ENCODE data around the gene RNASEL. TPM values are rescaled to one million over a fixed set of nuclear protein-coding genes. Genes with fewer than 3 reads are reported as not detected.
"Not testable (repeated sequence)": the region's sequence is repeated elsewhere in the genome, so short reads cannot be mapped to it uniquely, and the experiment has no call there.

RNASEL gene
- total and polyA plus RNA-seq, 2 of the 4 experiments (the other 2 are of a cell fraction), result 2.5 to 6.5 TPM

DNA sequence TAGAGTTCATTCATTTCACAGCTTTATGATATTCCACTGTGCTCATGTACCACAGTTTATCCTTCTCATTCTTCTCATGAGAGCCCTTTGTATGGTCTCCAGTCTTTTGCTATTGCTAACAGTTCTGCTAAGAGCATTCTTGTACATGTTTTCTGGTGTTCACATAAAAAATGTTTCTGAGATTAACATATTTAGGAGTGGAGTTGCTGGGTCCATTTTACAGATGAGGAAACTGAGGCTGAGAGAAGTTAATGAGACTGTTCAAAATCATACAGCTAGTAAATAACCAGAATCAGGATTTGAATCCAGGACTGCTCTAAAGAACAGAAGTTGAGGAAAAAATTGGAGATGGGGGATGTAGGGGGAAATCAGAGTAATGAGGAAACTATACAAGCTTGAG is 44.0 kb upstream of the RNASEL start:
- ATAC-seq (ENCODE audit: low read depth), result no peak
- dilution Hi-C loops (cut with HindIII; ENCODE audit: low sequenced_read_pairs, unreplicated experiment), result no loop called here
- CTCF ChIA-PET, result no interaction called here

DNA sequence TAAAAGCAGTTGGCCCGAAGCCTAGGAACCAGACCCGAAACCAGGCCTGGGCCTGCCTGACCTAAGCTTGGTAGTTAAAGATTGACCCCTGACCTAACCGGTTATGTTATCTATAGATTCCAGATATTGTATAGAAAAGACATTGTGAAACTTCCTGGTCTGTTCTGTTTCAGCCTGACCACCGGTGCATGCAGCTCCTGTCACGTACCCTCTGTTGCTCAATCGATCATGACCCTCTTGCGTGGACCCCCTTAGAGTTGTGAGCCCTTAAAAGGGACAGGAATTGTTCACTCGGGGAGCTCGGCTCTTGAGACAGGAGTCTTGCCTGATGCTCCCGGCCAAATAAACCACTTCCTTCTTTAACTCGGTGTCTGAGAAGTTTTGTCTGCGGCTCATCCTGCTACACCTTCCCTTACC is 43.4 kb upstream of the RNASEL start:
- H2AK5ac ChIP-seq (ENCODE audit: low read depth, low read length); H4K8ac ChIP-seq (ENCODE audit: low read depth in 2 of 2, low read length in 2 of 2); H3K18ac ChIP-seq (ENCODE audit: low read depth, low read length); POLR2A ChIA-PET (ENCODE audit: unreplicated experiment); H3K4me3 ChIP-seq (ENCODE audit: insufficient read depth, low read depth, low read length); H3K79me1 ChIP-seq (ENCODE audit: low read depth in 1 of 2, low read length in 2 of 2); H3K9me1 ChIP-seq (ENCODE audit: insufficient read depth, low read length); H2BK20ac ChIP-seq (ENCODE audit: low read depth, low read length); H3K4me2 ChIP-seq (ENCODE audit: low read depth, low read length); CTCF ChIA-PET; ATAC-seq (ENCODE audit: low read depth); H3K23ac ChIP-seq (ENCODE audit: low read depth, low read length); H4K91ac ChIP-seq (ENCODE audit: insufficient read depth, low read depth, low read length); H3K9ac ChIP-seq (ENCODE audit: low read depth, low read length); H2AK9ac ChIP-seq (replicated peaks; ENCODE audit: low read depth, low read length, poor library complexity); in situ Hi-C loops (cut with MboI; ENCODE audit: low sequenced_read_pairs); BruUV-seq (replicated peaks); H4K20me1 ChIP-seq (ENCODE audit: insufficient read depth, low read length); DNase-seq; H2BK15ac ChIP-seq (ENCODE audit: low read depth, low read length); dilution Hi-C loops (cut with HindIII; ENCODE audit: low sequenced_read_pairs, unreplicated experiment); H4K5ac ChIP-seq (ENCODE audit: low read depth, low read length); H3K4ac ChIP-seq (ENCODE audit: low read depth, low read length); H3K56ac ChIP-seq (ENCODE audit: extremely low read depth, insufficient read depth, low read length); H2AFZ ChIP-seq (replicated peaks; ENCODE audit: low read length, poor library complexity); intact Hi-C loops (cut with micrococcal nuclease); H3K14ac ChIP-seq (replicated peaks; ENCODE audit: low read depth, low read length); H3K27ac ChIP-seq (ENCODE audit: insufficient read depth, low read length); H3K9me3 ChIP-seq (ENCODE audit: control insufficient read depth, insufficient read depth, low read length); H2BK5ac ChIP-seq (ENCODE audit: low read depth, low read length, poor library complexity, severe bottlenecking); H2BK120ac ChIP-seq (ENCODE audit: low read depth, low read length); H3K4me1 ChIP-seq (ENCODE audit: control insufficient read depth, insufficient read depth, low read length); H3K36me3 ChIP-seq (ENCODE audit: control insufficient read depth, insufficient read depth, low read length): not testable (repeated sequence)
- no CpG with 5 or more reads among the region's 12 CpGs for WGBS, 2 experiments (ENCODE audit: extremely low coverage in 2 of 2, insufficient read length in 1 of 2)
- H3K27me3 ChIP-seq (ENCODE audit: control insufficient read depth, insufficient read depth, low read length), result peaks cover 14% of the 10 kb centered on the region

More for the DNA sequence above, 44.0 kb upstream of the RNASEL start:
- Histone ChIP-seq H3K4me1 (ENCODE audit: control insufficient read depth, insufficient read depth, low read length) (peaks cover 2% of the 10 kb centered on the region; the same call in 1 of the 2 replicates), H3K9ac (ENCODE audit: low read depth, low read length) (no peak overlapping the region), H4K8ac (ENCODE audit: low read depth in 2 of 2, low read length in 2 of 2) (no peak overlapping the region), H3K18ac (ENCODE audit: low read depth, low read length) (no peak overlapping the region), H3K14ac (replicated peaks; ENCODE audit: low read depth, low read length) (no peak overlapping the region), H3K27ac (ENCODE audit: insufficient read depth, low read length) (no peak overlapping the region), H3K4me3 (ENCODE audit: insufficient read depth, low read depth, low read length) (no peak overlapping the region), H2AK5ac (ENCODE audit: low read depth, low read length) (no peak overlapping the region), H3K4me2 (ENCODE audit: low read depth, low read length) (no peak overlapping the region), H2BK5ac (ENCODE audit: low read depth, low read length, poor library complexity, severe bottlenecking) (no peak overlapping the region), H2AK9ac (replicated peaks; ENCODE audit: low read depth, low read length, poor library complexity) (no peak overlapping the region), H4K20me1 (ENCODE audit: insufficient read depth, low read length) (no peaks in the 10 kb centered on the region), H3K27me3 (ENCODE audit: control insufficient read depth, insufficient read depth, low read length) (peaks cover 14% of the 10 kb centered on the region), H2BK20ac (ENCODE audit: low read depth, low read length) (no peak overlapping the region), H3K23ac (ENCODE audit: low read depth, low read length) (no peak overlapping the region), H3K4ac (ENCODE audit: low read depth, low read length) (no peak overlapping the region), H4K5ac (ENCODE audit: low read depth, low read length) (no peak overlapping the region), H2BK120ac (ENCODE audit: low read depth, low read length) (no peak overlapping the region), H4K91ac (ENCODE audit: insufficient read depth, low read depth, low read length) (no peak overlapping the region), H3K36me3 (ENCODE audit: control insufficient read depth, insufficient read depth, low read length) (no peaks in the 10 kb centered on the region), H3K56ac (ENCODE audit: extremely low read depth, insufficient read depth, low read length) (no peak overlapping the region), H3K9me1 (ENCODE audit: insufficient read depth, low read length) (peaks cover 4% of the 10 kb centered on the region; the same call in 1 of the 2 replicates), H3K79me1 (ENCODE audit: low read depth in 1 of 2, low read length in 2 of 2) (no peaks in the 10 kb centered on the region), H3K9me3 (ENCODE audit: control insufficient read depth, insufficient read depth, low read length) (no peaks in the 10 kb centered on the region), H2AFZ (replicated peaks; ENCODE audit: low read length, poor library complexity) (no peak overlapping the region), H2BK15ac (ENCODE audit: low read depth, low read length) (no peak overlapping the region)
- in situ Hi-C loops (cut with MboI; ENCODE audit: low sequenced_read_pairs), result no loop called here
- POLR2A ChIA-PET (ENCODE audit: unreplicated experiment), result no interaction called here
- intact Hi-C loops (cut with micrococcal nuclease), result no loop called here
- BruUV-seq (replicated peaks), result no TSS peak
- DNase-seq, result no peak
- TF ChIP-seq MAFK (IDR thresholded peaks at IDR 0.05; ENCODE audit: low read depth, low read length) (no peak), SMC3 (IDR thresholded peaks at IDR 0.05; ENCODE audit: low read depth, low read length) (no peak), POLR2A (IDR thresholded peaks at IDR 0.05; ENCODE audit: low read depth, low read length) (no peak), BHLHE40 (IDR thresholded peaks at IDR 0.05; ENCODE audit: low read depth, low read length) (no peak), RFX5 (IDR thresholded peaks at IDR 0.05; ENCODE audit: low read depth, low read length) (no peak), CEBPB (IDR thresholded peaks at IDR 0.05; ENCODE audit: low read depth, low read length) (no peak), FOS (IDR thresholded peaks at IDR 0.05; ENCODE audit: low read depth, low read length) (no peak)
- TF ChIP-seq, protein P1, sequence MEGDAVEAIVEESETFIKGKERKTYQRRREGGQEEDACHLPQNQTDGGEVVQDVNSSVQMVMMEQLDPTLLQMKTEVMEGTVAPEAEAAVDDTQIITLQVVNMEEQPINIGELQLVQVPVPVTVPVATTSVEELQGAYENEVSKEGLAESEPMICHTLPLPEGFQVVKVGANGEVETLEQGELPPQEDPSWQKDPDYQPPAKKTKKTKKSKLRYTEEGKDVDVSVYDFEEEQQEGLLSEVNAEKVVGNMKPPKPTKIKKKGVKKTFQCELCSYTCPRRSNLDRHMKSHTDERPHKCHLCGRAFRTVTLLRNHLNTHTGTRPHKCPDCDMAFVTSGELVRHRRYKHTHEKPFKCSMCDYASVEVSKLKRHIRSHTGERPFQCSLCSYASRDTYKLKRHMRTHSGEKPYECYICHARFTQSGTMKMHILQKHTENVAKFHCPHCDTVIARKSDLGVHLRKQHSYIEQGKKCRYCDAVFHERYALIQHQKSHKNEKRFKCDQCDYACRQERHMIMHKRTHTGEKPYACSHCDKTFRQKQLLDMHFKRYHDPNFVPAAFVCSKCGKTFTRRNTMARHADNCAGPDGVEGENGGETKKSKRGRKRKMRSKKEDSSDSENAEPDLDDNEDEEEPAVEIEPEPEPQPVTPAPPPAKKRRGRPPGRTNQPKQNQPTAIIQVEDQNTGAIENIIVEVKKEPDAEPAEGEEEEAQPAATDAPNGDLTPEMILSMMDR (conservative IDR thresholded peaks at IDR 0.05; ENCODE audit: low read depth, low read length), result no peak
